WTC11 (cell line): ENCODE measurements around the gene C17orf78. TPM values are rescaled to one million over a fixed set of nuclear protein-coding genes. Genes with fewer than 3 reads are reported as not detected.

Source experiments
- ARID4B ChIP-seq: sonication (generic); formaldehyde crosslinking; IDR thresholded peaks from 2 replicates; pipeline ENCODE4 v1.8.0; 2023; ENCODE audit warnings: missing genetic modification reagents, mild to moderate bottlenecking, borderline replicate concordance
- ESRRA ChIP-seq: sonication (generic); formaldehyde crosslinking; IDR thresholded peaks from 2 replicates; pipeline ENCODE4 v1.8.1; 2022; ENCODE audit warnings: mild to moderate bottlenecking, missing genetic modification reagents, borderline replicate concordance
- ETV6 ChIP-seq: sonication (generic); formaldehyde crosslinking; IDR thresholded peaks from 2 replicates; pipeline ENCODE4 v1.8.1; 2022; ENCODE audit warnings: mild to moderate bottlenecking, missing genetic modification reagents
- HMGA2 ChIP-seq: fragments of 250-450 bp; sonication (Bioruptor Pico); IDR thresholded peaks from 2 replicates; pipeline ENCODE4 v1.4.0; 2021; ENCODE audit warnings: mild to moderate bottlenecking, moderate library complexity
- IRF1 ChIP-seq: sonication (generic); formaldehyde crosslinking; IDR thresholded peaks from 2 replicates; pipeline ENCODE4 v1.8.0; 2023; ENCODE audit warnings: missing genetic modification reagents
- JAZF1 ChIP-seq: fragments of 250-450 bp; sonication (Bioruptor Pico); IDR thresholded peaks from 2 replicates; pipeline ENCODE4 v1.9.0; 2021; ENCODE audit warnings: moderate library complexity, mild to moderate bottlenecking, inconsistent platforms
- KAT7 ChIP-seq: sonication (generic); formaldehyde crosslinking; IDR thresholded peaks from 2 replicates; pipeline ENCODE4 v1.8.1; 2023; ENCODE audit warnings: missing genetic modification reagents, mild to moderate bottlenecking, borderline replicate concordance
- MXD4 ChIP-seq: fragments of 250-450 bp; sonication (Bioruptor Pico); IDR thresholded peaks from 2 replicates; pipeline ENCODE4 v1.8.0; 2021; ENCODE audit warnings: mild to moderate bottlenecking, moderate library complexity, borderline replicate concordance
- MYBL2 ChIP-seq: sonication (generic); formaldehyde crosslinking; IDR thresholded peaks from 2 replicates; pipeline ENCODE4 v1.8.1; 2023; ENCODE audit warnings: mild to moderate bottlenecking, moderate library complexity, missing genetic modification reagents
- NFATC4 ChIP-seq: fragments of 250-450 bp; sonication (Bioruptor Pico); IDR thresholded peaks from 2 replicates; pipeline ENCODE4 v1.9.0; 2021; ENCODE audit warnings: mild to moderate bottlenecking
- NFYB ChIP-seq: sonication (generic); formaldehyde crosslinking; conservative IDR thresholded peaks from 2 replicates; pipeline ENCODE4 v1.8.0; 2022; ENCODE audit warnings: low read depth, missing genetic modification reagents
- NR1H2 ChIP-seq: sonication (generic); formaldehyde crosslinking; IDR thresholded peaks from 2 replicates; pipeline ENCODE4 v1.9.0; 2021; ENCODE audit warnings: mild to moderate bottlenecking, moderate library complexity, missing genetic modification reagents
- NR2C2 ChIP-seq: sonication (generic); formaldehyde crosslinking; IDR thresholded peaks from 2 replicates; pipeline ENCODE4 v1.8.0; 2022; ENCODE audit warnings: mild to moderate bottlenecking, missing genetic modification reagents
- PRRX2 ChIP-seq: fragments of 250-450 bp; sonication (Bioruptor Pico); IDR thresholded peaks from 2 replicates; pipeline ENCODE4 v1.8.0; 2021; ENCODE audit warnings: mild to moderate bottlenecking
- SMAD3 ChIP-seq: sonication (generic); formaldehyde crosslinking; IDR thresholded peaks from 2 replicates; pipeline ENCODE4 v1.8.0; 2022; ENCODE audit warnings: missing genetic modification reagents, mild to moderate bottlenecking, borderline replicate concordance
- STAT6 ChIP-seq: sonication (generic); formaldehyde crosslinking; conservative IDR thresholded peaks from 2 replicates; pipeline ENCODE4 v1.8.1; 2023; ENCODE audit warnings: mild to moderate bottlenecking, low read depth, missing genetic modification reagents, moderate library complexity
- ZMAT4 ChIP-seq: fragments of 250-450 bp; sonication (Bioruptor Pico); IDR thresholded peaks from 2 replicates; pipeline ENCODE4 v1.9.0; 2021; ENCODE audit warnings: mild to moderate bottlenecking
- ZNF232 ChIP-seq: sonication (generic); formaldehyde crosslinking; IDR thresholded peaks from 2 replicates; pipeline ENCODE4 v1.8.0; 2022; ENCODE audit warnings: mild to moderate bottlenecking, missing genetic modification reagents
- ZNF423 ChIP-seq: fragments of 250-450 bp; sonication (Bioruptor Pico); IDR thresholded peaks from 2 replicates; pipeline ENCODE4 v2.1.2; 2022; ENCODE audit warnings: mild to moderate bottlenecking, moderate library complexity
- ZNF671 ChIP-seq: fragments of 250-450 bp; sonication (Bioruptor Pico); IDR thresholded peaks from 2 replicates; pipeline ENCODE4 v1.8.0; 2021; ENCODE audit warnings: mild to moderate bottlenecking
- total RNA-seq: library from RNA; stranded (reverse); gene quantifications from 3 replicates; pipeline ENCODE4 v1.2.3, GENCODE V29; 2021
- TF ChIP-seq, protein P1 (sequence below): sonication (generic); formaldehyde crosslinking; IDR thresholded peaks from 2 replicates; pipeline ENCODE4 v1.8.0; 2022; ENCODE audit warnings: mild to moderate bottlenecking, missing genetic modification reagents
- TF ChIP-seq, protein P2 (sequence below): sonication (generic); formaldehyde crosslinking; IDR thresholded peaks from 2 replicates; pipeline ENCODE4 v1.8.1; 2022; ENCODE audit warnings: mild to moderate bottlenecking, moderate library complexity, missing genetic modification reagents
- TF ChIP-seq, protein P3 (sequence below): fragments of 250-450 bp; sonication (Bioruptor Pico); conservative IDR thresholded peaks from 2 replicates; pipeline ENCODE4 v1.9.0; 2021; ENCODE audit warnings: mild to moderate bottlenecking
- TF ChIP-seq, protein P4 (sequence below): sonication (generic); formaldehyde crosslinking; IDR thresholded peaks from 2 replicates; pipeline ENCODE4 v1.8.0; 2022; ENCODE audit warnings: mild to moderate bottlenecking, missing genetic modification reagents

Gene C17orf78
- total RNA-seq, 1 experiment from 2014 or later: not detected

GRCh38 chr17:37358098-37358829, 17.5 kb upstream of the C17orf78 start (continued):
- TF ChIP-seq ARID4B (CRISPR knock-in tag): 0 out of 2 replicates have a peak, but pooled peaks have one; percentile 41
- TF ChIP-seq NFATC4: no peak
- TF ChIP-seq JAZF1 (CRISPR knock-in tag): no peak
- no peak for TF ChIP-seq NR2C2
- no peak for TF ChIP-seq NR1H2
- no peak for TF ChIP-seq MYBL2 (CRISPR knock-in tag)
- TF ChIP-seq ZMAT4 (CRISPR knock-in tag): no peak
- no peak for TF ChIP-seq NFYB (CRISPR knock-in tag)
- peak; percentile 19; the same call in 1 of the 2 replicates for TF ChIP-seq SMAD3 (CRISPR knock-in tag)
- no peak for TF ChIP-seq ETV6 (CRISPR knock-in tag)
- TF ChIP-seq, protein P1, sequence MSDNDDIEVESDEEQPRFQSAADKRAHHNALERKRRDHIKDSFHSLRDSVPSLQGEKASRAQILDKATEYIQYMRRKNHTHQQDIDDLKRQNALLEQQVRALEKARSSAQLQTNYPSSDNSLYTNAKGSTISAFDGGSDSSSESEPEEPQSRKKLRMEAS (CRISPR knock-in tag): peak; percentile 89
- TF ChIP-seq IRF1 (CRISPR knock-in tag): no peak
- no peak for TF ChIP-seq MXD4 (CRISPR knock-in tag)
- no peak for TF ChIP-seq HMGA2 (CRISPR knock-in tag)
- TF ChIP-seq, protein P2, sequence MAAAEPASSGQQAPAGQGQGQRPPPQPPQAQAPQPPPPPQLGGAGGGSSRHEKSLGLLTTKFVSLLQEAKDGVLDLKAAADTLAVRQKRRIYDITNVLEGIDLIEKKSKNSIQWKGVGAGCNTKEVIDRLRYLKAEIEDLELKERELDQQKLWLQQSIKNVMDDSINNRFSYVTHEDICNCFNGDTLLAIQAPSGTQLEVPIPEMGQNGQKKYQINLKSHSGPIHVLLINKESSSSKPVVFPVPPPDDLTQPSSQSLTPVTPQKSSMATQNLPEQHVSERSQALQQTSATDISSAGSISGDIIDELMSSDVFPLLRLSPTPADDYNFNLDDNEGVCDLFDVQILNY (CRISPR knock-in tag): no peak
- TF ChIP-seq, protein P3, sequence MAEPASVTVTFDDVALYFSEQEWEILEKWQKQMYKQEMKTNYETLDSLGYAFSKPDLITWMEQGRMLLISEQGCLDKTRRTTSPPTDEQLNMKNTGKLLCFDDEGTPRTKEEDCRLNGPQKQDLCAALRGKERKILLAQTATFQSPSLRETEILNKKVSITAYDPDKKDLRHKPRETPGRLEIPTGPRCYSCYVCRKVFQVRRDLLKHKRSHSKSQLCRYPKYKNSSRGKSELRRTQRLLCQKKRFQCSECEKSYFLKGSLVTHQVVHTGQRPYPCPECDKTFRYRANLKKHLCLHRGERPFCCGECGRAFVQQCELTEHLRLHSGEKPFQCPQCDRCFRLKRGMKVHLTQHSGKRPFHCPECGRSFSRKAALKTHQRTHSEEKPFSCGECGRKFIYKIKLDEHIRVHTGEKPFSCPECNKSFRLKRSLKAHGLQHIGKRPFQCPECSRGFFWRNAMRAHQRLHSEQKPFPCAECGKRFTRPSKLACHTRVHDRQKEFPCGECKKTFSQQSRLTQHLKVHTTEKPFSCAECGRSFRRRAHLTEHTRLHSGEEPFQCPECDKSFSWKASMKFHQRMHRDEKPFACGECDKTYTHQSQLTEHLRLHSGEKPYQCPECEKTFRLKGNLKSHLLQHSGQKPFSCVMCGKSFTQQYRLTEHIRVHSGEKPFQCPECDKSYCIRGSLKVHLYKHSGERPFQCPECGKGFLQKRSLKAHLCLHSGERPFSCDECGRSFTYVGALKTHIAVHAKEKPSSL: no peak
- TF ChIP-seq ZNF423 (CRISPR knock-in tag): no peak
- no peak for TF ChIP-seq STAT6
- TF ChIP-seq, protein P4, sequence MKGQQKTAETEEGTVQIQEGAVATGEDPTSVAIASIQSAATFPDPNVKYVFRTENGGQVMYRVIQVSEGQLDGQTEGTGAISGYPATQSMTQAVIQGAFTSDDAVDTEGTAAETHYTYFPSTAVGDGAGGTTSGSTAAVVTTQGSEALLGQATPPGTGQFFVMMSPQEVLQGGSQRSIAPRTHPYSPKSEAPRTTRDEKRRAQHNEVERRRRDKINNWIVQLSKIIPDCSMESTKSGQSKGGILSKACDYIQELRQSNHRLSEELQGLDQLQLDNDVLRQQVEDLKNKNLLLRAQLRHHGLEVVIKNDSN (CRISPR knock-in tag): peak; percentile 89
- TF ChIP-seq ESRRA (CRISPR knock-in tag): no peak
- no peak for TF ChIP-seq KAT7 (CRISPR knock-in tag)
- TF ChIP-seq ZNF232: no peak
- TF ChIP-seq ZNF671 (CRISPR knock-in tag): no peak
- no peak for TF ChIP-seq PRRX2 (CRISPR knock-in tag)
